ENCODE results near the gene IL1RN. TPM values are rescaled to one million over a fixed set of nuclear protein-coding genes. Genes with fewer than 3 reads are reported as not detected.
"Not testable (repeated sequence)": the region's sequence is repeated elsewhere in the genome, so short reads cannot be mapped to it uniquely, and the experiment has no call there.

Gene IL1RN
- total RNA-seq, 1 experiment from 2014 or later: 0.86 TPM

DNA sequence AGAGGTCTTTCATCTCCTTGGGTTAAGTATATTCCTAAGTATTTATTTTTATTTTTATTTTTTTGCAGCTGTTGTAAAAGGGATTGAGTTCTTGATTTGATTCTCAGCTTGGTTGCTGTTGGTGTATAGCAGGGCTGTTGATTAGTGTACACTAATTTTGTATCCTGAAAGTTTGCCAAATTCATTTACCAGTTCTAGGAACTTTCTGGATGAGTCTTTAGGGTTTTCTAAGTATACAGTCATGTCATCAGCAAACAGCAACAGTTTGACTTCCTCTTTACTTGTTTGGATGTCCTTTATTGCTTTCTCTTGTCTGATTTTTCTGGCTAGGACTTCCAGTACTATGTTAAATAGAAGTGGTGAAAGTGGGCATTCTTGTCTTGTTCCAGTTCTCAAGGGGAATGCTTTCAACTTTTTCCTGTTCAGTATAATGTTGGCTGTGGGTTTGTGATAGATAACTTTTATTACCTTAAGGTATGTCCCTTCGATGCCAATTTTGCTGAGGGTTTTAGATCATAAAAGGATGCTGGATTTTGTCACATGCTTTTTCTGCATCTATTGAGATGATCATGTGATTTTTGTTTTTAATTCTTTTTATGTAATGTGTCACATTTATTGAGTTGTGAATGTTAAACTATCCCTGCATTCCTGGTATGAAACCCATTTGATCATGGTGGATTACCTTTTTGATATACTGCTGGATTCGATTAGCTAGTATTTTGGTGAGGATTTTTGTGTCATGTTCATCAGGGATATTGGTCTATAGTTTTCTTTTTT lies 30.4 kb upstream of the IL1RN start:
- not testable (repeated sequence) for H3K9me3 ChIP-seq, H3K4me3 ChIP-seq, H3K36me3 ChIP-seq, DNase-seq, H3K27me3 ChIP-seq

DNA sequence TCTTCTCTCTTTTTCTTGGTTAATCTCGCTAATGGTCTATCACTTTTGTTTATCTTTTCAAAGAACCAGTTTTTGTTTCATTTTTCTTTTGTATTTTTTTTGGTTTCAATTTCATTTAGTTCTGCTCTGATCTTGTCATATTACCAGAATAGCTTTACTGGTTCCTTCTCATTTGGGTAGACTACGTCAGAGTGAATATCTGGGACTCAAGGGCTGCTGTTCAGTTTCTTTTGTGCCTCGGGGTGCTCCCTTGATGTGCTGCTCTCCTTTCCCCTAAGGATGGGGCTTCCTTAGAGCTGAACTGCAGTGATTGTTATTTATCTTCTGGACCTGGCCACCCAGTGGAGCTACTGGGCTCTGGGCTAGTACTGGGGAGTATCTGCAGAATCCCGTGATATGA lies 29.4 kb upstream of the IL1RN start:
- Histone ChIP-seq H3K36me3 (no peaks in the 10 kb centered on the region), H3K4me3 (no peak overlapping the region), H3K27me3 (no peaks in the 10 kb centered on the region), H3K9me3 (0 out of 2 replicates have a peak, but pooled peaks cover 3% of the 10 kb centered on the region)
- DNase-seq: no peak

DNA sequence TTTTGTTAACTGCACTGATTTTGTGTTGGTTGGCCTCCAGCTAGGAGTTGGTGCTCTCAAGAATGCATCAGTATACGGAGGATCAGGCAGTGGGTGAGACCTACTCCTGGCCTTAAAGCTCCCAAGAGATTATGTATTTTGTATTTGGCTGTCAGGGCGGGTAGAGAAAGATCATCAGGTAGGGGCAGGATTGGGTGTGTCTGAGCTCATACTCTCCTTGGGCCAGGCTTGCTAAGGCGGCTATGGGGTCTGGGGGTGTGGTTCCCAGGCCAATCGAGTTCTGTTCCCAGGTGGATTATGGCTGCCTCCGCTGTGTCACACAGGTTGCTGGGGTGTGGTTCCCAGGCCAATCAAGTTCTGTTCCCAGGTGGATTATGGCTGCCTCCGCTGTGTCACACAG lies 28.9 kb upstream of the IL1RN start:
- 0 out of 2 replicates have a peak, but pooled peaks cover 3% of the 10 kb centered on the region for H3K9me3 ChIP-seq
- no peaks in the 10 kb centered on the region for H3K27me3 ChIP-seq
- H3K36me3 ChIP-seq: no peaks in the 10 kb centered on the region
- H3K4me3 ChIP-seq: no peak overlapping the region
- no peak for DNase-seq

DNA sequence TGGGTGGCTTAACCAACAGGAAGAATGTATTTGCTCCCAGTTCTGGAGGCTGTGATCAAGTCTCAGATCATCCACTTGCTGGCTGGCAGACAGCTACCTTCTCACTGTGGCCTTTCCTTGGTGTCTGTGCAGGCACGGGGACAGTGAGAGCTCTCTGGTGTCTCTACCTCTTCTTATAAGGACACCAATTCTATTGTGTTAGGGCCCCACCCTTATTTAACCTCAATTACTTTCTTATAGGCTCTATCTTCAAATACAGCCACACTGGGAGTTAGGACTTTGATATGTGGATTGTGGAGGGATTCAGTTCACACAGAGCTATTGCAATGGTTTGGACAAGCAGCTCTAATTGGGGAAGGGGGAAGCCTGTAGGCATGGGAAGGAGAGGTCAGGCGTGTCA lies 25.3 kb upstream of the IL1RN start:
- Histone ChIP-seq H3K27me3 (no peaks in the 10 kb centered on the region; the same call in 1 of the 2 replicates), H3K4me3 (no peak overlapping the region), H3K9me3 (0 out of 2 replicates have a peak, but pooled peaks cover 1% of the 10 kb centered on the region), H3K36me3 (no peaks in the 10 kb centered on the region)
- no peak for DNase-seq

DNA sequence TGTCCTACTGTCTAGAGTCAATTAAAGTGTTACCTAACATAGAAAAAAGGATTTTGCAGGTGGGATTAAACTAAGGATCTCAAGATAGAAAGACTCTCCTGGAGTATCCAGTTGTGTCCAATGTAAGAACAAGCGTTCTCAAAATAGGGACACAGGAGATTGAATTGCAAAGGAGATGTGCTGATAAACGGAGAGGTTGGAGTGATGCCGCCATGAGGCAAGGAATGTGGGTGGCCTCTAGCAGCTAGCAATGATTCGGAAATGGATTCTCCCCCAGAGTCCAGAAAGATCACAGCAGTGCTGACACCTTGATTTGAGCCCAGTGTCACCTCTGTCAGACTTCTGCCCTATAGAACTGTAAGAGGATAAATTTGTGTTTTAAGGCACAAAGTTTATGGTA lies 24.1 kb upstream of the IL1RN start:
- DNase-seq: no peak
- Histone ChIP-seq H3K4me3 (no peak overlapping the region), H3K27me3 (no peaks in the 10 kb centered on the region; the same call in 1 of the 2 replicates), H3K9me3 (0 out of 2 replicates have a peak, but pooled peaks cover 1% of the 10 kb centered on the region), H3K36me3 (no peaks in the 10 kb centered on the region)

DNA sequence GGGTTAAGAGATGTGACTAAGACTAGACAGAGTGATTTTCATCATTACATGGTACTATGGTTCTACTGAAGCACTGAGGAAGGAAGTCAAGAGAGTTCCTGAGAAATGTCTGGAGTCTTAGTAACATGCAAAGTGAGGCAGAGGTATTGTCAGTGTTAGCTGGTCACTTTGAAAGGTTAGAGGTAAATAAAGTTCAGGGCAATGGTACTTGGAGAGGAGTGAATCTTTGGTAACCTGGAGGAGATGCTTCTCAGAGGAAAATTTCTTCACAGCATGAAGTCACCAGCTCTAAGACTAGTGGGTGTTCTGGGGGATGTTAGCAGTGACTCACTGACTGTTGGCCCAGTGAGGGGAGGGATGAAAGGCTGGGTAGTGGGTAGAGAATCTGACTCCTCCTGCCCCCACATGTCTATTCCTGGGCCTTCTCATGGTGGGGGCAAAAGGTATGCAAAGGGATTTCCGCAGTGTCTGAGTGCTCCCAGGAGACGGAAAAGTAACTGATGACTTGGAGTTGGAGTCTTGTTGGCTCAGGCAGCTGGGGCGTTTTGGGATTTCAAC lies 23.3 kb upstream of the IL1RN start:
- no peak for DNase-seq
- Histone ChIP-seq H3K4me3 (no peak overlapping the region), H3K36me3 (no peaks in the 10 kb centered on the region), H3K27me3 (no peaks in the 10 kb centered on the region; the same call in 1 of the 2 replicates), H3K9me3 (0 out of 2 replicates have a peak, but pooled peaks cover 1% of the 10 kb centered on the region)

DNA sequence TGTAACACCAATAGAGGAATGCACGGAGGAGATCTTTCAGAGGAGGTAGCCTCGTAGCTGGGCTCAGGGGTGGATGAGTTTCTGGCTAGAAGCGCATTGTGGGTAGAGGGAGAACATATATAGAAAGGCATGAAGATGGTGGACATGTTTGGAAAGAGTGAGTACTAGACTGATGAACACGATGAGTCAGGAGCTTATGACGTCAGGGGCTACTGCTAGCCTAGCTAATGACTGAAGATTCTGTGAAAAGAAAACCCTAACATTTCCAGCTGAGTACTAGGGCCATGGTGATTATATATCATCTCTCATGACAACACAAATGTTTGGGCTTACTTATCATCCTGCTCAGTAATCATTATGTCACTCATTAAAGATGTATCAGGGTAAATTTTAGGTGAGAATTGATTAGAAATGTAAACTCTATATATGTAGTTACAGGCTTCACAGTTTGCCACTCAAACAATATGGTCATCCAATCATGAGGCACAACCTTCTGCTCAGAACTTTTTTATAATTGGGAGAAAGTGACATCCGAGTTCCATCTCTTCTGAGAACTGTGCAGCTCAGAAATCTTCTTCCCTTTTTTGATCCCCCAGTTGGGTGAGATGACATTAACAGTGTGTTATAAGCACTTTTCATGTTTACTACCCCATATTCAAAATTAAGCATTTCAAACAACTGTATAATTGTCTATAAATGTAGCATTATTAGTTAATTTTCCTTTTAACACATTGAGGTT lies 22.2 kb upstream of the IL1RN start:
- H3K27me3 ChIP-seq: no peaks in the 10 kb centered on the region; the same call in 1 of the 2 replicates
- DNase-seq: peak; percentile 33

DNA sequence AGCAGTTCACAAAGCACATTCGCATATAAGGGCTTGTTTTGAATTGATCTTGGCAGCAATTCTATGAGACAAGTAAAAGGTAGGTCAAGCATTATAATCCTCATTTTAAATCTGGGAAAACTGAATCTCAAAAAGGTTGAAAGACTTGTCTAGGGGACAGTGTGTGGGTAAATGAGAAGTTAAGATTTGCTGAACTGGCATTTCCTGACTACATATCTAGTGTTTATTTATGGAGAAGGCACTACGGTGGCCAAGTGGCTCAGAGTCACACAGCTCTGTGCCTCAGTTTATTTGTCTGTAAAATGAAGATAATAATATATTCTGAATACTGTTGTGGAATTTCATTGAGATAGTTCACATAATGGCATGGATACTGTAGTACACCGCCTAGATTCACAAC lies 16.3 kb upstream of the IL1RN start:
- Histone ChIP-seq H3K36me3 (no peaks in the 10 kb centered on the region), H3K9me3 (no peaks in the 10 kb centered on the region), H3K4me3 (no peak overlapping the region)

More for the DNA sequence above, 22.2 kb upstream of the IL1RN start:
- Histone ChIP-seq H3K4me3 (no peak overlapping the region), H3K9me3 (0 out of 2 replicates have a peak, but pooled peaks cover 1% of the 10 kb centered on the region), H3K36me3 (no peaks in the 10 kb centered on the region)

DNA sequence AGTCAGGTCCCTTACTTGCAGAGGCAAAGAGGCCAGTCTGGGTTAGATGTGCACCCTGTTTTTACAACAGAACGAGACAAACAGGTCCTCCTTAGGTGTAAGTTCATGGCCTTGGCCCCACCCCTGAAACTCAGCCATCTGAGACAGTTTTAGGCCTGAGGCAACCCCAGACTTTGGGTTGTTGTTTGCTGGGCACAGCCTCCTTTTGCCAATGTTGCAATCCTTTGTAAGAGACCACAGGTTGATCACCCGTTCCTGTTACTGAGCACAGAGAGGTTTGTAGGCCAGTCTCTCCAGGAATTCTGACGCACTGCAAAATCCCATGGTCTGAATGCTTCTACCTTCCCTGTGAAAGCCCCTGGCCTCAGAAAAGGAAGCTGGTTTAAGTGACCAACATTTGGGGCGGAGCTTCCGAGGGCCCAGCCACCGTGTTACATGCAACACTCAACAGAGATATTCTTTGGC lies 15.5 kb upstream of the IL1RN start:
- H3K4me3 ChIP-seq: no peak overlapping the region
- DNase-seq: no peak
- H3K9me3 ChIP-seq: no peaks in the 10 kb centered on the region
- no peaks in the 10 kb centered on the region for H3K36me3 ChIP-seq
- H3K27me3 ChIP-seq: no peaks in the 10 kb centered on the region; the same call in 1 of the 2 replicates

More for the DNA sequence above, 16.3 kb upstream of the IL1RN start:
- no peak for DNase-seq
- no peaks in the 10 kb centered on the region; the same call in 1 of the 2 replicates for H3K27me3 ChIP-seq

DNA sequence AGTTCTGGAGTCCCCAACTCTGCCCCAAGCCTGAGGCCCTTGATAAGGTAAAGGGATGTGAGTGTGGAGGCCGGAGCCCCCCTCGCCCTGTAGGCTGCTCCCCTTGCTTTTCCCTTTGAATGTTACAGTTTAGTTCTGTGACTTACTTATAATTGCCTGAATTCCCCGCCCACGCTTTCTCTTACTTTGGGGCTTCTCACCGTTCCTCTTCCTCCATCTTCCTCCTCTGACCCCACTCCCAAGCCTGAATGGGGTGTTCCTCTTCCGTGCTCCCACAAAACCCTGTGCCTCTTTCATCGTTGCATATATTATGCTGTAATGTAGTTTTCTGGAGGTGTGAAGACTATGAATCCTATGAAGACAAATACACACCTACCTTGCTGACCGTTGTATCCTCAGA lies 15.0 kb upstream of the IL1RN start:
- DNase-seq: no peak
- Histone ChIP-seq H3K36me3 (no peaks in the 10 kb centered on the region), H3K4me3 (no peak overlapping the region), H3K27me3 (no peaks in the 10 kb centered on the region), H3K9me3 (no peaks in the 10 kb centered on the region)

DNA sequence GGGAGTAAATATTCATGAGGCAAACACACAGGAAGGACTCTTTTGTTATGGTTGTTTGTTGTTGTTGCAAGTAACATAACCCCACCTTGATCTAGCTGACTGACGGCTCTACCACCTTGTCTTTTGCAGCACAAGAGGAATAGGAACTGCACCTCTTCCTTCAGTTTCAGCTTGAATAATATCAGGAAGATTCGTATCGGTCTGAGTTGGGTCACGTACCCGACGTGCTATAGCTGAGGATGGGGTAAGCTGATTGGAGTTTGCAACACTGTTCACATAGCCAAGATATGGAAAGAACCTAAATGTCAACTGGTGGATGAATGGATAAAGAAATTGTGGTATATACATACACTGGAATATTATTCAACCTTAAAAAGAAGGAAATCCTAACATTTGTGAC lies 14.5 kb upstream of the IL1RN start:
- Histone ChIP-seq H3K27me3 (no peaks in the 10 kb centered on the region), H3K9me3 (no peaks in the 10 kb centered on the region), H3K36me3 (no peaks in the 10 kb centered on the region), H3K4me3 (no peak overlapping the region)
- DNase-seq: no peak

DNA sequence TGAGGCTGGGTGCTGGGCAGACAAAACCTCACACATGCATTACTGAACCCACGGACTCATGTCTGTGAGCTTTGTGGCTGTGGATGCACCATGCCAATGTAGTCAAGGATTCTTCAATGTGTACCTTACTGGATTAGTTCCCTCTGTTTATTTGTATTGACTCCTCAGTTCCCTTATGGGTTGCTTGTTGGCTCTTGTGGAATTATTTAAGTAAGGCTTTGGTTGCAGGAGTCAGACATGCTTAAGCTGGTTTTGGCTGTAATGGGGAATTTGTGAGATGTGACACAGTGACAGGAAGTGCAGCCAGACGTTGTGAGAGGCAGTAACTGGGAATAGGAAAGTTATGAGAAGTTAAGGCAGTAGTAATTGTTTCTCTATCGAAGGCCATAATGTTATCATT lies 13.6 kb upstream of the IL1RN start:
- H3K27me3 ChIP-seq: no peaks in the 10 kb centered on the region
- DNase-seq: no peak
- H3K9me3 ChIP-seq: no peaks in the 10 kb centered on the region
- H3K36me3 ChIP-seq: no peaks in the 10 kb centered on the region
- no peak overlapping the region for H3K4me3 ChIP-seq

DNA sequence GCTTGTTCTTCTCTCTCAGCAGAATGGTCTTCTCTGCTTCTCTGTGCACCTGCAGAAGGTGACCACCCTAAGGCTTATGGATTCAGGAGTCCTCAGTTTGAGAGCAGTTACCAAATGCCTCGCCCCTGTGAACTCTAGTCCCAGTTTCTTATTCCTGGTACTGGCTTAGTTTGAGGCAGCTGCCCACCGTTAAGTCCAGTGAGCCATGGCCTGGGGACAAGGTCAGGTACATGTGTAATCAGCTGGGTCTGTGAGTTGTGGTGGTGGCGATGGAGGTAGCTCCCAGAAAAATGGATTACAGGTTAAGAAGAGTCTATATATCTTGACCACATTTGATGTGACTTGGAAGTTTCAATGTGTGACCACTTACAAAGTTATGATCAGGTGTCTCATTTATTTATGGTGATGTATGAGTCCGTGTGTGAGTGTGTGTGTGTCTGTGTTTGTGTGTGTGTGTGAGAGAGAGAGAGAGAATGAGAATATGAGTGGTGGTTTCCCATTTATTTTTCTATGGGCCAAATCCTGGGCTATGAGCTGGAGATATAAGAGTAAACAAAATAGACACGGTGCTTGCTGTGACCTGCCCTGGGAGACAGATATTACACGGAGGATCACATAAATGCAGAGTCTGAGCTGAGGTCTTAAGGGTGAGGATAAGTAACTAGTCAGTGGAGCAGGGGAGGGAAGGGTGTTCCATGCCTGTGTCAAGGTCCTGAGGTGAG lies 13.0 kb upstream of the IL1RN start:
- no peak for DNase-seq
- no peak overlapping the region for H3K4me3 ChIP-seq
- no peaks in the 10 kb centered on the region for H3K9me3 ChIP-seq
- no peaks in the 10 kb centered on the region for H3K36me3 ChIP-seq
- H3K27me3 ChIP-seq: no peaks in the 10 kb centered on the region

DNA sequence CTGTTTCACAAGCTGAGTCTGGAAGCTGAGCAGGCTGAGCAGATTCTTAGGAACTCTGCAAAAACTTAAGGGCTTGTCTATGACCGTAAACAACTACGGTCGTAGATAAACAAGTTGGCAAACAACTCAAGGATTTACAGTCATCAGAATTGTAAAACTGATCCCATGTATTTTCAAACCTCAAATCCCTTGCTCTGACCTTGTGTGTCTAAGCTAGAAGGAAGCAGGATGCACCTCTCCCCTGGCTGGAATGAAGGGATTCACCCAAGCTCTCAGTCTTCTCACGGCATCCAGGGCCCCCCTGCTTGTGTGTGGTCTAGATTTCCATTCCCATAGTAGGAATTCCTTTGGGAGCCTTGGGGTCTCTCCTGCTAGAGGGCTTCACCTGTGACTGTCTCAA lies 12.4 kb upstream of the IL1RN start:
- no peak overlapping the region for H3K4me3 ChIP-seq
- no peaks in the 10 kb centered on the region for H3K27me3 ChIP-seq
- DNase-seq: no peak
- no peaks in the 10 kb centered on the region for H3K9me3 ChIP-seq
- H3K36me3 ChIP-seq: no peaks in the 10 kb centered on the region

DNA sequence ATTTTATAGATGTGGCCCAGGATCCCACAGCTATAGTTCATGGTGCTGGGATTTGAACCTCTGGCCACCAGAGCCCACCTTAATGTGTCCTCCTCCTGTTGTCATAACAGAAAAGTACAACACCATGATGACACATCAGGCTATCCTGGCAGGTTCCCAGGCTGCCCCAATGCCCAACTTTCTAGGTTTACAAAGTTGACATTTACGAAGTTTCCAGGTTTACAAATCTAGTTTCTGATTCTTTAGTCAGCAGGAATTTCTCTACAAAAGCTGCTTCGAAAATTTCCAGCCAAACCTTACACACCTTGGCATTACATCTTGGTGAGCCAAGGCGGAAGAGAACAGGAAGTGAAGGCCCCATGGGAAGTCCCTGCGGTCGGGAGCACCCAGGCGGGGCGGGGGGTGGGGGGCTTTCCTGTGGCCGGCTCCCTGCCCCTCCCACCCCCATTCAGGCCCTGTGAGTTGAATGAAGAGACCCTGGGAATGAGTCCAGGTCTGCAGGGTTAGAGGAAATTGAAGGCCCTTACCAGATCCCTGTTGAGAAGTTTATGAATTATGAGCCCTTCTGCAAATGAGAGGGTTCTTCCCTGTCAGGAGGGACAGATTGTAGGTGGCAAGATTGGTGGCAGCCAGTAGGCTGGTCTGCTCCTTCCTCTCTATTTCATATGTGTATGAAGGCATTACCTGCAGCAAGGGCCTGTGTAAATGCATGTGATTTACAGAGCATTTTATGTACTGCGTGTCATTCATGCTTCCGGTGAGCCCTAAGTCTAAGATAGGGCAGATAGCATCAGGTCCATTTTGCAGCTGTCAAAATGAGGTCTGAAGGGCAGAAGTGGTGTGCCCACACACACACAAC lies 11.1 kb upstream of the IL1RN start:
- H3K27me3 ChIP-seq: peaks cover under 1% of the 10 kb centered on the region; the same call in 1 of the 2 replicates
- DNase-seq: peak; percentile 48

More for the DNA sequence above, 11.1 kb upstream of the IL1RN start:
- no peak overlapping the region for H3K4me3 ChIP-seq
- H3K36me3 ChIP-seq: no peaks in the 10 kb centered on the region
- no peaks in the 10 kb centered on the region for H3K9me3 ChIP-seq
